Epithelial cell of prostate (primary cell): ENCODE measurements around the gene BHLHE23.

Experiments
- DNase-seq: peaks from one replicate; pipeline ENCODE4 v3.0.0-alpha.2; 2011; ENCODE audit warnings: low read depth, low spot score
- H3K27ac ChIP-seq: fragments of 450-650 bp; 2 replicates; pipeline ENCODE4 v1.5.1; 2017; ENCODE audit warnings: mild to moderate bottlenecking

The BHLHE23 gene

DNA sequence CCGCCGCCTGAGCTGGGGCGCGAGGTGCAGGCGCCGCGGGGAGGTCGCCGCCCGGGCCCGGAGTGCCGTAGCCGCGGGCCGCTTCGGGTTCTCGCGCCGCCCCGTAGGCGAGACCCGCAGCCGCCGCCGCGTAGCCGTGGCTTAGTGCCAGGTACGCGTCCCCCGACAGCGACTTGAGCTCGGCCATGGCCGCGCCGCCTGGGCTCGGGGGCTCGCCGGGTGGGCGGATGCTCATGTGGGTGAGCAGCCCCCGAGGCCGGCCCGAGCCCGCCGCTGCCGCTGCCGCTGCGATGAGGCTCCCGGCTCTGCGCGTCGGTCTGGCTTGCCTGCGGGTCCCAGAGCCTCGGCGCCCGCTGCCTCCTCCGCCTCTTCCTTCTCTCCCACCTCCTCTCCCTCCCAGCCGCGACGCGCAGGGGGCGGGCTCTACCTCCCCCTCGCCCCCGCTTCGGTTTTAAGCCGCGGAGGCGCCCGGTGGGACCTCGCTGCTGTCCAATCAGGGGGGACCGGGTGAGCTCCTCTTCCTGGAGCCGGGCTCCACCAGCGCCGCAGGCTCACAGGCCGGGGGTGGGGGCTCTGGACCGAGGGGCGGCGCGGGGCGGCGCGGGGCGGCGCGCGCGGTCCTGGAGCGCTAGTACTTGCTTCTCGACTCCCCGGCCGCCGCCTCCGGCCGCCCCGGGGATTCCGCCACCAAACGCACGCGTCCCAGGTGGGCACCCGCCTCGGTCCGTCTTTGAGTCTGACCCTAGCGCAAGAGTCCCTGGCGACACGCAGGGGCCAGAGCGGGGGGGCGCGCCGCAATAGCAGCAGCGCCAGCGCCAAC is at the start of gene BHLHE23:
Gene BHLHE23 (minus strand): TSS at position 425 of the 820 bp plus-strand sequence. CDS start 190 bp downstream, at position 235.
- no peak for DNase-seq

DNA sequence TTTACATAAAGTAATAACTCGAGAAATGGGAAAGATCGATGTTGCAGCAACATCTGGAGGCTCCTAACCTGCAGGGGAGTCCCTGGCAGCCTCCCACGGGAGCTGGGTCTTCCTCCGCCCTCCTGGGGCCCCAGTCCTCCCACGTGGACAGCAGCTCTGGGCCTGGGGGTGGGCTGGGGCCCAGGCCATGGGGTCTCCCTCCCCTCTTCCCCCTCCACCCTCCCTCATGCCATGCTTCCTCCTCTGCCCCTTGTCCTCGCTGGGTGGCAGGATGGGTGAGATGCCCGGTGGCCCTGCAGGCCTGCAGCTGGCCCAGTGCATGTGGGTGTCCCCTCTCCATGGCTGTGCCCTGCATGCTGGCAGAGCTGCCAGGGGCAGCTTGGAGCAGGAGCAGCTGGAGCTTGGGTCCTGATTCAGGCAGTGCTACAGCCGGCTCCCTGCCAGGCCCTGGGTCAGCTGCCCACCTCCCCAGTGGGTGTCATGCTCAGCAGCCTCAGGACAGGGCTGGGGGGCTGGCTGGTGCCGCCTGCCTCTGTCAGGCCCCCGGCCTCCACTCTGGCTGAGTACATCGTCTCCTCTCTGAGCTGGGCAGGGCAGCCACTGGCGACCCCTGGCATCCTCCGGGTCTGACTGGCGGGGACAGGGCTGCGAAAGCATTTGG is 48.9 kb upstream of the BHLHE23 start:
- H3K27ac ChIP-seq = no peak overlapping the region
- no peak for DNase-seq

More for the DNA sequence above, at the start of gene BHLHE23:
- no peak within 1 kb of the TSS for H3K27ac ChIP-seq

- H3K27ac ChIP-seq = no peak overlapping the region
- DNase-seq = no peak
Observed at GRCh38 chr20:63054681-63055240, 48.0 kb upstream of the BHLHE23 start.

- no peak for DNase-seq
- H3K27ac ChIP-seq = no peak overlapping the region
Observed at GRCh38 chr20:63054103-63054474, 47.3 kb upstream of the BHLHE23 start.

DNA sequence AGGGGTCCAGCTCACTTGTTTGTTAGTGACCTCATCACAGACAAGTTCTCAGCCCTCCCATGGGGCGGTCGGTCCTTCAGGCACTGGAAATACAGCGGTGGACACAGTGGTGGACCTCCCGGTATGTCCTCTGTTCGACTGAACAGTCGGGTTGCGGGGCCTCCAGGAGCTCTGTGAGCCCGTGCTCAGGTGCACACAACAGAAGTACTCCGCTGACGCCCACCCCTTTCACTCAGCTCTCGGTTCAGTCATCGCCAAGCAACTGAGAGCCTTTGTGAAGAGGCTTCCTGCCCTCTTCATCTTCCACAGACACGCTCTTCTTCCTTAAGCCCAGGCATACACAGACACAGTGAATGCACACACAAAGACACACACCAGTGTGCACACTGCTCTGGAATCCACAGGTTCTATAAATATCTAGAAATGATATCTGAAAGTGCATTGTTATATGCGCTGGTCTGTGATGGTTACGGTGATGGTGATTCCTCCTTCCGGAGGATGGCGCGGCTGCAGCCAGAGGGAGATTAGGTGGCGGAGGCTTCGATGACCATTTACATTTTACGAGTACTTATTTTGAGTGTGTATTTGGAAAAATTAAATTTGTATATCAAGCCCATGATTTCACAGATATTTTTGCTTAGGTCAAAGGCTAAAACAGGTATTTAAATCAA is 46.8 kb upstream of the BHLHE23 start:
- H3K27ac ChIP-seq = no peak overlapping the region
- no peak for DNase-seq

DNA sequence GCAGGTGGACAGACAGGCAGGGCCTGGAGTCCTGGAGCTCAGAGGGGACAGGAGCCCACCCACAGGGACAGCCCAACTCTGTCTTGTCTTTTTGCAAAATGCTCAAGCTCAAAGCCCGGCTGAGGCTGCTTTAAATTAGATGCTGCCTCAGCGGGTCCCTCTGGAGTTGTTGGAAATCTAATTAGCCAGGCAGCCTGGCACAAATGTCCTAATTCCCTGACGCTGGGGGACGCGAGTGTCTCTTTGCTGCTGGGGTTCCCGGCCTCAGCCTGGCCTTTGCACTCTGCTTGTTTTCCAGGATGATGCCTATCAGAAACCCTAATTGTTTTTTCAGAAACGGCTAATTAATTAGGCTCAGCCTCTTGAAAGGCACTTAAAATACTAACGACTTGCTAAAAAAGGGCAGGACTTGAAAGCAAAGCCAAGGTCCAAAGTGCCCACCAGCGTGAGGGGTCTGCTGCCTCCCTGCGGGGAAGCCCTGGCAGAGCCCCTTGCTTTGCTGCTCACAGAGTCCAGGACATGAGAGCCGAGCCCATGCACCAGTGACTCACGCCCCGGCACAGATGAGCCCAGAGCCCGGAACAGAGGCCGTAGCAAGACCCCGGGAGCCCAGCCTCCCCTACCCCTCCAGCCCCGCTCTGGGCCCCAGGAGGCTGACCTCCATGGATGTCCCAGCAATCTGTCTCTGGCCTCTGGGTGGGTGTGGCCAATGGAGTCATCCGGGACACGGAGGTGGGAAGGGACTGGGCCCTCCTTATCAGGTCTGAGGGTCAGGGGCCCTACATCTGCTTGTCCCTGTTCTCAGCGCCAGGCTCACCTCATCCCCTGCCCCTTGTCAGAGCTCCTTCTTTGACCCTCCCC is 46.0 kb upstream of the BHLHE23 start:
- no peak overlapping the region for H3K27ac ChIP-seq
- no peak for DNase-seq

DNA sequence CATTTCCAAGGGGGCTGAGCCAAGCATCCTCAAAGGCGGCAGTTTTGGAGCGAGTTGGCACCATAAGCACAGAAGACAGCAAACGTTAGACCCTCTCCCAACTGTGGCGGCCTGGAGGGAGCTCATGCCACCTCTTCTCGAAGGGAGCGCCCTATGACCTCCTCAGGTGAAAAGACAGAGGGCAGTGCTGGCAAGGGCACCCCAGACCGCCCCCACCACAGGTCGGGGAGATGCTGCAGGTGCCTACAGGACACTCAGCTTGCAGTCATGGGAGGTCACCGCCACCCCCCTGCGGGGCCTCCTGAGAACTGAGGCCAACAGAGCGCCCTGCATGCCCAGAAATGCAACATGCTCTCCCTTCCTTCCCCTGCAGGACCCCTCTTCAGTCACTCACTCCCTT is 45.1 kb upstream of the BHLHE23 start:
- DNase-seq = no peak

DNA sequence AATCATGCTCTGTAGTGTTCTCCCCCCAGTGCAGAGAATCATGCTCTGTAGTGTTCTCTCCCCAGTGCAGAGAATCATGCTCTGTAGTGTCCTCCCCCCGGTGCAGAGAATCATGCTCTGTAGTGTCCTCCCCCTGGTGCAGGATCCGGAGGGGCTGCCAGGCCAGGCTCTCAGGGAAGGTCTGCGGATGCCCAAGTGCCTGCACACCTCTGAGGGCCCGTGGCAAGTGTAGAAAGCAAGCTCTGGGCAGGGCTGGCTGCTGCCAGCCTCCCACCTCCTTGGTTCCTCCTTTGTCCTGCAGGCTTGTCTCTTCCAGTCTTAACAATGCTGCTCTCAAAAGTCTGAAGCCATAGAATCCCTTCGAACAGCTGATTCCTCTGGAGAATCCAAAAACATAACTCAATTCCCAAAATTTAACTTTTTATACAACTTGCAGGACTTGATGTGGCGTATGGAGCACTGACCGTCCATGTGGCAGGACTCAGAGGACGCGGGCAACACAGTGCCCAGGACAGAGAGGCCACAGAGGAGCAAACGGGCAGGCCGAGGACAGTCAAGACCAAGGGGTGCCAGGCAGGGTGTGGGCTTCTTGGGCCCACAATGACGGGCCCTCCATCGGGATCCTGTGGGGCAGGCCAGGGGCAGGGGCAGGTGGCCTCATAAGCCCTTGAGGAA is 44.6 kb upstream of the BHLHE23 start:
- H3K27ac ChIP-seq = no peak overlapping the region
- no peak for DNase-seq

More for the DNA sequence above, 45.1 kb upstream of the BHLHE23 start:
- H3K27ac ChIP-seq = no peak overlapping the region

DNA sequence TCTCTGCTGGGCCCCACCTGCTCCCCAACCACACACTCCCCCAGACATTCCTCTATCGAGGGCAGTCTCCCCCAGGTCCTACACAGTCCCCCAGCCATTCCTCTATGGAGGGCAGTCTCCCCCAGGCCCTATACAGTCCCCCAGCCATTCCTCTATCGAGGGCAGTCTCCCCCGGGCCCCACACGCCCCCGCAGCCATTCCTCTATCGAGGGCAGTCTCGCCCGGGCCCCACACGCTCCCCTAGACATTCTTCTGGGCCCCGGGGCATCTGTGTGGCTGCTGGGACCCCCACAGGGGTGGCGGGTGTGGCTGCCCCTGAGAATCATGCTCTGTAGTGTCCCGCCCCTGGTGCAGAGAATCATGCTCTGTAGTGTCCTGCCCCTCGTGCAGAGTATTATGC is 43.6 kb upstream of the BHLHE23 start:
- H3K27ac ChIP-seq = no peak overlapping the region
- DNase-seq = no peak

GRCh38 chr20:63049561-63050221 is 42.9 kb upstream of the BHLHE23 start:
- H3K27ac ChIP-seq = no peak overlapping the region
- DNase-seq = no peak

GRCh38 chr20:63049191-63049518 is 42.4 kb upstream of the BHLHE23 start:
- H3K27ac ChIP-seq = no peak overlapping the region
- no peak for DNase-seq

- no peak overlapping the region for H3K27ac ChIP-seq
- DNase-seq = no peak
Observed at GRCh38 chr20:63048516-63049190, 41.9 kb upstream of the BHLHE23 start.

DNA sequence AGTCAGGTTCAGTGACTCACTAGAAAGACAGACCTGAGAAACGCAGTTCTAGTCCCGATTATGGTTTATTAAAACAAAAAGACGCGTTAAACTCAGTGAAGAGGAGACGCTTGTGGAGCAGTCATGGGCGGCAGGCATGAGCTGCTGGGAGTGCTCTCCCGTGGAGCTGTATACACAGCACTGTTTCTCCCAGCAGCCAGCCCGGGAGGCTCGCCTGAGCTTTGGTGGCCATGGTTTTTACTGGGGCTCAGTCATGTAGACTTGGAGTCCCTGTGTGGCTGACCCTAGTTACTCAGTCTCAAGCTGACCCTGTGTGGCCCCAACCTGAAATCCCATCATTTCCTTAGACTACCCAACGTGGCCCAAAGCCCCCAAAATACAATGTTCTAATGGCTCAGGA is 41.2 kb upstream of the BHLHE23 start:
- no peak overlapping the region for H3K27ac ChIP-seq
- no peak for DNase-seq

DNA sequence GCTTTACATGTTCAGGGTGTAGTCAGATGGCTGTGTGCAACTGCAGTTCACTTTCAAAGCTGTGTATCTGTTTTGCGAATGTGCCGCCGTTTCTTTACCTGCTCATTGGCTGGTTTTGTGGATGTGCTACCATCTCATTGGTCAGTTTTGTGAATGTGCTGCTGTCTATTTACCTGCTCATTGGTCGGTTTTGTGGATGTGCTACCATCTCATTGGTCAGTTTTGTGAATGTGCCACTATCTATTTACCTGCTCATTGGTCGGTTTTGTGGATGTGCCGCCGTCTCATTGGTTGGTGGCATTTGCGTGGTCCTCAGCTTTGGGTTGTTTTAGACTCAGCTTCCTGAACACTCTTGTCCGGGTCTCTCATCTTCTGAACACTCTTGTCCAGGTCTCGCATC is 40.5 kb upstream of the BHLHE23 start:
- no peak for DNase-seq
- H3K27ac ChIP-seq = no peak overlapping the region

DNA sequence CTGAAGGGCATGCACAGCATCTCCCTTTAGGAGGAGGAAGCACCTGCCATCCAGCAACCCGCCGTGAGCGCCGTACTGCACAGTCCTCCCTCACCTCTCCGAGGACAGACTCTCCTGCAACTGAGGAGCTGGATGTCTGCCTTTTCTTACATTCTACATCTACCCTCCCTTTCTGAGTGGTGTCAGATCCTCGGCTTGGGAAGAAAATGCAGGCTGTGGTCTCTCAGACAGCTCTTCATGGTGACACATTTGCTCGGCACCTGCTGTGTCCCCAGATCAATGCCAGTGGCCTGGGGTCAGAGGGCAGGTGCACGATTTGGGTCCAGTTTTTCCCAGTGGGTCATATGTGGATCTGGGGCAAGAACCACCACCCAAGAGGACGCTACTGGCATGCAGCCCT is 40.1 kb upstream of the BHLHE23 start:
- DNase-seq = no peak
- no peak overlapping the region for H3K27ac ChIP-seq

DNA sequence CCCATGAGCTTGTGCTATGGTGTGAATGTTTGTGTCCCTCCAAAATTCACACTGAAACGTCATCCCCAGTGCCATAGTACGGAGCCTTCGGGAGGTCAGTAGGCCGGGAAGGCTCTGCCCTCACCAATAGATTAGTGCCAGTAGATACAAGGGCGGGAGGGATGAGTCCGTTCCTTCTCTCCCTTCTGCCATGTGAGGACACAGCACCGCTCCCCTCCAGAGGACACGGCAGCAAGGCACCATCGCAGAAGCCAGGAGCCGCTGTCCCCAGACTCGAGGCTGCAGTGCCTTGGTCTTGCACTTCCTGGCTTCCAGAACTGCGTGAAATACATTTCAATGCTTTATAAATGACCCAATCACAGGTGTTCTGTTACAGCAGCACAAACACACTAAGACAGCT is 39.2 kb upstream of the BHLHE23 start:
- DNase-seq = no peak
- H3K27ac ChIP-seq = no peak overlapping the region

GRCh38 chr20:63045401-63045800 is 38.6 kb upstream of the BHLHE23 start:
- no peak for DNase-seq
- no peak overlapping the region for H3K27ac ChIP-seq

DNA sequence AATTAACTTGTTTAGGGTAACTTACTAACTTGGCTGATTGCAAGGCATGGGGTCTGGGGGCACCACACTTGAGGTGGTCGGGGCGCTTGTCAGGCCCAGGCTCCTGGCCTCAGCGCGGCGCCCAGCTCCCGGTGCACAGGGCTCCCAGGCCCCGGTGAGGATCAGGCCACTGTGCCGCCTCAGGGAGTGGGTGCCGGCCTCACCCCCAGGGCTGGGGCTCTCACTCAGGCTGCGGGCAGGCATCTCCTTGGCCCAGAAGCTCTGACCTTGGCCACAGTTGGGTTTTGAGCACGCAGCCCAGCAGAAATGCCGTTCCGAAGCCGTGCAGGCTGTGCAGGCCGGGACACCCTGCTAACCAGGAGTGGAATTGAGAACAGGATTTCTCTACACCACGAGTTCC is 37.8 kb upstream of the BHLHE23 start:
- no peak for DNase-seq
- H3K27ac ChIP-seq = no peak overlapping the region

DNA sequence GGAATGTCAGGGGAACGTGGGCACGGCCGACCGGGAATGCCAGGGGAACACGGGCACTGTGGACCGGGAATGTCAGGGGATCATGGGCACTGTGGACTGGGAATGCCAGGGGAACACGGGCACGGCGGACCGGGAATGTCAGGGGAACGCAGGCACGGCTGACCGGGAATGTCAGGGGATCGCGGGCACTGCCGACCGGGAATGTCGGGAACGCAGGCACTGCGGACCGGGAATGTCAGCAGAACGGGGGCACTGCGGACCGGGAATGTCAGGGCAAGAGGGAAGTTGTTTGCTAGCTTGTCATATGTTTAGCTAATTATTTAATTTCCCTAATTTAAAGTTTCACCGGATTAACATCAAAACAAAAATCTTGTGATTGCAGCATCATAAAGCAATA is 37.4 kb upstream of the BHLHE23 start:
- no peak overlapping the region for H3K27ac ChIP-seq
- DNase-seq = no peak
